Upper lobe of left lung (tissue), 6 donors: ENCODE results near the gene STX8. TPM values are rescaled to one million over a fixed set of nuclear protein-coding genes. Genes with fewer than 3 reads are reported as not detected.

ENCODE experiments used
- ATAC-seq, 2 donors: fragments of 200-7000 bp; cut with Tn5 transposase; one replicate each; pipeline ENCODE4 v1.9.1; 2022; ENCODE audit warnings: mild to moderate bottlenecking in 2 of 2, moderate library complexity in 2 of 2; ENCODE audit not compliant: low FRiP score in 2 of 2
- DNase-seq, 2 donors: peaks; one replicate each; pipeline ENCODE4 v3.0.0-alpha.2; 2019 to 2020
- H3K27ac ChIP-seq, 4 donors: fragments of 200-600 bp; sonication (generic); one replicate each; pipeline ENCODE4 v1.5.1; 2016 to 2019
- H3K27me3 ChIP-seq, 4 donors: fragments of 200-600 bp; sonication (generic); one replicate each; pipeline ENCODE4 v1.5.1; 2017 to 2019
- H3K36me3 ChIP-seq, 4 donors: fragments of 200-600 bp; sonication (generic); one replicate each; pipeline ENCODE4 v1.5.1; 2016 to 2019
- H3K4me1 ChIP-seq, 4 donors: fragments of 200-600 bp; sonication (generic); one replicate each; pipeline ENCODE4 v1.5.1; 2018 to 2019
- H3K4me3 ChIP-seq, 4 donors: fragments of 200-600 bp; sonication (generic); one replicate each; pipeline ENCODE4 v1.5.1; 2017 to 2019; ENCODE audit warnings: mild to moderate bottlenecking in 2 of 4, moderate library complexity in 1 of 4
- H3K9me3 ChIP-seq, 4 donors: fragments of 200-600 bp; sonication (generic); one replicate each; pipeline ENCODE4 v1.5.1; 2018 to 2019
- EP300 ChIP-seq, 4 donors: sonication (generic); formaldehyde crosslinking; IDR thresholded peaks; one replicate each; pipeline ENCODE4 v1.5.1; 2017; ENCODE audit warnings: antibody characterized with exemption in 4 of 4, control low read depth in 2 of 4
- POLR2A ChIP-seq, 4 donors: fragments of 450-650 bp; IDR thresholded peaks; one replicate each; pipeline ENCODE4 v1.5.1; 2016 to 2017; ENCODE audit warnings: antibody characterized with exemption in 4 of 4, mild to moderate bottlenecking in 2 of 4
- POLR2AphosphoS5 ChIP-seq, 2 donors: sonication (generic); formaldehyde crosslinking; IDR thresholded peaks; one replicate each; pipeline ENCODE4 v1.5.1; 2017; ENCODE audit warnings: antibody characterized with exemption in 2 of 2
- WGBS, 2 donors: methylation state at CpG; one replicate each; pipeline ENCODE4 v1.1.5; 2017 to 2018; 5-methylcytosine and 5-hydroxymethylcytosine counted together
- total RNA-seq, 6 donors: library from RNA; depleted of rRNA in 4 of 6; stranded (reverse); fragments of >200 nt in 4 of 6; gene quantifications; one replicate each; pipeline versions ENCODE4 v1.1.0 to v1.2.1, GENCODE V29; 2016 to 2021
- TF ChIP-seq, protein P1 (sequence below), 6 experiments: fragments of 450-650 bp in 4 of 6; fragments of 200-600 bp in 2 of 6; sonication (generic) in 2 of 6; IDR thresholded peaks; one replicate each; pipeline ENCODE4 v1.5.1; 2016 to 2019; ENCODE audit warnings: antibody characterized with exemption in 6 of 6
- donor health status: DM: no; HTN: no; CAD: no; lungs with moderate emphysema.
- donor health status: DM: no; HTN: yes; CAD: no; lungs with severe emphysema.

Gene STX8
- total RNA-seq, 6 donors from 2014 or later, result 39.2 to 138 (median 52.3) TPM

DNA sequence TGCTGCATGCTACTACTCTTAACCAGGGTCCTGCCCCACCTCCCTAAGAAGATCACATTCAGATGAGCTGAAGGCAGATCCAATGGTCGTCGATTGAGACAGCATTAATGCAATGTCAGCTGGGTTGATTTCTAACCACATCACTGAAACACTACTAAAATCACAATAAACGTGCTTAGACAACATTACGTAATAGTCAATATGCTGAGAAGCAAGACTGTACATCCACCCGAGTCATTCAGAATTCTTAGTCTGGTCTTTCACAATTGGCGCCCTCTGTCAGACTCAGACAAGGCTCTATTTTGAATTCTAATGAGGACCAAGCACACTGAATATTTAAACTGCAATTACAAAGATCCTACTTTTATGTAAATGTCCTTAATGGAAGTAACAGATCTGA lies 205.2 kb downstream of the STX8 start:
- no peak for TF ChIP-seq POLR2AphosphoS5 (IDR thresholded peaks at IDR 0.05)
- TF ChIP-seq, protein P1, sequence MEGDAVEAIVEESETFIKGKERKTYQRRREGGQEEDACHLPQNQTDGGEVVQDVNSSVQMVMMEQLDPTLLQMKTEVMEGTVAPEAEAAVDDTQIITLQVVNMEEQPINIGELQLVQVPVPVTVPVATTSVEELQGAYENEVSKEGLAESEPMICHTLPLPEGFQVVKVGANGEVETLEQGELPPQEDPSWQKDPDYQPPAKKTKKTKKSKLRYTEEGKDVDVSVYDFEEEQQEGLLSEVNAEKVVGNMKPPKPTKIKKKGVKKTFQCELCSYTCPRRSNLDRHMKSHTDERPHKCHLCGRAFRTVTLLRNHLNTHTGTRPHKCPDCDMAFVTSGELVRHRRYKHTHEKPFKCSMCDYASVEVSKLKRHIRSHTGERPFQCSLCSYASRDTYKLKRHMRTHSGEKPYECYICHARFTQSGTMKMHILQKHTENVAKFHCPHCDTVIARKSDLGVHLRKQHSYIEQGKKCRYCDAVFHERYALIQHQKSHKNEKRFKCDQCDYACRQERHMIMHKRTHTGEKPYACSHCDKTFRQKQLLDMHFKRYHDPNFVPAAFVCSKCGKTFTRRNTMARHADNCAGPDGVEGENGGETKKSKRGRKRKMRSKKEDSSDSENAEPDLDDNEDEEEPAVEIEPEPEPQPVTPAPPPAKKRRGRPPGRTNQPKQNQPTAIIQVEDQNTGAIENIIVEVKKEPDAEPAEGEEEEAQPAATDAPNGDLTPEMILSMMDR (IDR thresholded peaks at IDR 0.05), result no peak
- TF ChIP-seq EP300 (IDR thresholded peaks at IDR 0.05), result no peak
- TF ChIP-seq POLR2A (IDR thresholded peaks at IDR 0.05), result no peak

DNA sequence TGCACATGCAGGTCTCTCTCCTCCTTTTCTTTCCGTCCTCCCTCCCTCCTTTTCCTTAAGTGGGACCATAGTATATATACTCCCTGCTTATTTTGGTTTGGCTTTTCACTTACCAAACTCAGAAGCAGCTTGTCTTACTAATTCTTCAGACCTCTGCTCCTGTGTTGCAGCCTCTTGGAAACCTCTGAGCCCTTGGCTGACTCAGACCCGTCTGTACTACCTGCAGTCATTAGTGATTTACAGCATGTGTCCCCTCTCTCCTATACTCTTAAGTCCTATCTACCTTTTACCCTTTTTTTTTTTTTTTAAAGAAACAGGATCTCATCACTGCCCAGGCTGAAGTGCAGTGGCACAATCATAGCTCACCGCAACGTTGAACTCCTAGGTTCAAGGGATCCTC lies 207.0 kb downstream of the STX8 start:
- Histone ChIP-seq H3K27me3 (no peaks in the 10 kb centered on the region), H3K9me3 (no peaks in the 10 kb centered on the region), H3K27ac (no peak overlapping the region), H3K4me1 (peaks cover 6 to 21% (median 9%) of the 10 kb centered on the region in 4 donors), H3K4me3 (no peak overlapping the region), H3K36me3 (no peaks in the 10 kb centered on the region)
- 95% methylated on average over 4 of the region's 4 CpGs for WGBS, 2 donors
- DNase-seq (no peak), ATAC-seq (no peak)
- TF ChIP-seq POLR2A (IDR thresholded peaks at IDR 0.05), result no peak
- TF ChIP-seq POLR2AphosphoS5 (IDR thresholded peaks at IDR 0.05), result no peak
- TF ChIP-seq EP300 (IDR thresholded peaks at IDR 0.05), result no peak
- TF ChIP-seq, protein P1 (IDR thresholded peaks at IDR 0.05), result no peak

More for the DNA sequence above, 205.2 kb downstream of the STX8 start:
- Histone ChIP-seq H3K9me3 (no peaks in the 10 kb centered on the region), H3K27ac (no peak overlapping the region), H3K27me3 (no peaks in the 10 kb centered on the region), H3K4me3 (no peak overlapping the region), H3K4me1 (peaks cover 6 to 21% (median 9%) of the 10 kb centered on the region in 4 donors), H3K36me3 (no peaks in the 10 kb centered on the region)
- 41 to 62% methylated on average over 6 of the region's 6 CpGs for WGBS, 2 donors
- ATAC-seq (no peak), DNase-seq (no peak)

DNA sequence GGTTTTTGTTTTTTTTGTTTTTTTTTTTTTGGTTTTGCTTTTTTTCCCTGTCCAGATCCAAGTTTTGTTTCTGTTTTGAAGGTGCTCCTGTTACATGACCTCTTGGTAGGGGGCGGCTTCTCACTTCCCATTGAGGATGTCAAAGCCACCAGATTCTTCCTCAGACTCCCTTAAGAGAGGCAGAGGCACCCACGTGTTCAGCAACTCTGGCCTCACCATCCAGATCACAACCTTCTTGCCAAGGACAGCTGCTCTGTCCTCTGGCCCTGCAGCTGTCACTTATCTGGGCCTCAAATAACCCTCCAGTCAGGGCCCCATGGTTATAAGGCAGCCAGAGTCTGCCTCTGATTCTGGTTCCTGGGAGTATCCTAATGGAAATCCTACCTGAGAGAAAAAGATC lies 208.5 kb downstream of the STX8 start:
- Histone ChIP-seq H3K4me1 (peaks cover 6 to 21% (median 9%) of the 10 kb centered on the region in 4 donors), H3K27me3 (no peaks in the 10 kb centered on the region), H3K4me3 (no peak overlapping the region), H3K36me3 (no peaks in the 10 kb centered on the region), H3K9me3 (no peaks in the 10 kb centered on the region), H3K27ac (no peak overlapping the region)
- 58 to 80% methylated on average over 2 of the region's 2 CpGs for whole genome bisulfite sequencing, 2 donors
- ATAC-seq (no peak), DNase-seq (no peak)
- TF ChIP-seq POLR2A (IDR thresholded peaks at IDR 0.05) (no peak), POLR2AphosphoS5 (IDR thresholded peaks at IDR 0.05) (no peak), EP300 (IDR thresholded peaks at IDR 0.05) (no peak)
- TF ChIP-seq, protein P1 (IDR thresholded peaks at IDR 0.05), result no peak

DNA sequence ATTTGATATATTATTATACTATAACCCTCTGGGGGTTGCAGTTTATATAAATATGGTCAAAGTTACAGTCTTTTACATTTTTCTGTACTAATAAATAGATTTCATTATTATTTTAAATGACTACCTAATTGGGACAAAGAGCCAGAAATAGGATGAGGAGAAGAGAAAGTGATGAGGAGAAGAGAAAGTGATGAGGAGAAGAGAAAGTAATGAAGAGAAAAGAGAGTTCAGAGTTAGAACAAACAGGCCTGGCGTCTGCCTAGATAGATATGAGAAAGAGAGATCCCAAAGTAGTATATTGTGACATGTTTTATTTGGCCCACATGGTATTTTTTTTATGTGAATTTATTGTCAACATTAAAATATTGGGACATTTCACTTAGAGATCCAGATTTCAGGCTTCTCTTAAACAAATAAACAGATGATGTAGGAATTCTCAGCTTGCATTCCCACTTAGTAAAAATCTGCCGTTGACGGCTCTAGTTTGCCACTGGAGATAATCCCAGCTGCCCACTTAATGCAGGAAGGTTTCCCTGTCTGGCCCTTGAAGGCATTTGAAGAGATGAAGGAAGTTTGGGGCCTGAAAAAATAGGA lies 210.7 kb downstream of the STX8 start:
- no peak for ATAC-seq
- Histone ChIP-seq H3K27ac (no peak overlapping the region), H3K9me3 (no peaks in the 10 kb centered on the region), H3K4me1 (peaks cover 0 to 6% (median 2%) of the 10 kb centered on the region in 4 donors), H3K27me3 (no peaks in the 10 kb centered on the region), H3K4me3 (no peak overlapping the region), H3K36me3 (no peaks in the 10 kb centered on the region)
- 66 to 77% methylated on average over 3 of the region's 3 CpGs for WGBS, 2 donors
- TF ChIP-seq POLR2AphosphoS5 (IDR thresholded peaks at IDR 0.05), result no peak
- TF ChIP-seq POLR2A (IDR thresholded peaks at IDR 0.05), result no peak
- no peak for TF ChIP-seq EP300 (IDR thresholded peaks at IDR 0.05)
- TF ChIP-seq, protein P1 (IDR thresholded peaks at IDR 0.05), result no peak
- DNase-seq, result no peak
